GM12872 (cell line): ENCODE results near the gene CSMD2.

Experiments used
- CTCF ChIP-seq: IDR thresholded peaks from 3 replicates; pipeline ENCODE4 v1.5.1; 2011; ENCODE audit warnings: low read depth, mild to moderate bottlenecking, low read length, moderate library complexity; ENCODE audit not compliant: insufficient read depth

Gene CSMD2

GRCh38 chr1:33874636-33875035 lies 290.4 kb downstream of the CSMD2 start:
- no peak for TF ChIP-seq CTCF

DNA sequence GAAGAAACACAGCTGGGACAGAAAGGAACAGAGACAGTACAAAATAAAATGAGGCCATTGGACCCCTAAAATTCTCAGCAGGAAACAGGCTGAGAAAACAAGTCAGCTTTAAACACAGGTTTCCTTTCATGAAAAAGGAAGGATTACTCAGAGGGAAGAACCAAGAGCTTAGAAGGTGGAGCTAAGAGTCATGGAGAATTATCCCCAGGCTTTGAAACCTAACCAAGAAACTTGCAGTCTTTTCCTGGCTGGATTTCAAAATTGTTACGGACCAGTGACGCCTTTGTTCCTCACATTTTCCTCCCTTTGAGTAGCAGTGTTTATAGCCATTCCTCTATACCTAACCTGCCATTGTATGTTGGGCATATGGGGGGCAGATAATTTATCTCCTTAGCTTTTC lies 292.3 kb downstream of the CSMD2 start:
- TF ChIP-seq CTCF, result no peak

DNA sequence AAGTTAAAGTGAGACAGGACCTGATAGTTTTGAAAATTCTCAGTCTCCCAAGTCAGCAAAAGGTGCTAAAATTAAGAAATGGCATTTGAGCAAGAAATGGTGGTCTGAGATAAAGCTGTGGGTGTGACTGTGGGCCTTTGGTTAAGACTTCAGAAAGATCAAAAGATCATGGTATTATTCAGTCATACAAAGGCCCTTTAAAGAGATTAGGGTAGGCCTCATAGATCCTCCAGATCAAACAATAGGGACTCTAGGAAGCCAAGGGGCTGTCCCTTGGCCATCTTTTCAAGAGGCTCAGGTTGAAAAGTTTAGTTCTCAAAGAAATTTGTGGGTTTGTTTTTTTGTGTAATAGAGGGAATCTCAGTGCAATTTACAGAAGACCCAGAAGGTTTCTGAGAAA lies 292.8 kb downstream of the CSMD2 start:
- no peak for TF ChIP-seq CTCF

- no peak for TF ChIP-seq CTCF
Observed at GRCh38 chr1:33867684-33868083, 297.3 kb downstream of the CSMD2 start.

GRCh38 chr1:33866281-33866680 lies 298.7 kb downstream of the CSMD2 start:
- no peak for TF ChIP-seq CTCF

DNA sequence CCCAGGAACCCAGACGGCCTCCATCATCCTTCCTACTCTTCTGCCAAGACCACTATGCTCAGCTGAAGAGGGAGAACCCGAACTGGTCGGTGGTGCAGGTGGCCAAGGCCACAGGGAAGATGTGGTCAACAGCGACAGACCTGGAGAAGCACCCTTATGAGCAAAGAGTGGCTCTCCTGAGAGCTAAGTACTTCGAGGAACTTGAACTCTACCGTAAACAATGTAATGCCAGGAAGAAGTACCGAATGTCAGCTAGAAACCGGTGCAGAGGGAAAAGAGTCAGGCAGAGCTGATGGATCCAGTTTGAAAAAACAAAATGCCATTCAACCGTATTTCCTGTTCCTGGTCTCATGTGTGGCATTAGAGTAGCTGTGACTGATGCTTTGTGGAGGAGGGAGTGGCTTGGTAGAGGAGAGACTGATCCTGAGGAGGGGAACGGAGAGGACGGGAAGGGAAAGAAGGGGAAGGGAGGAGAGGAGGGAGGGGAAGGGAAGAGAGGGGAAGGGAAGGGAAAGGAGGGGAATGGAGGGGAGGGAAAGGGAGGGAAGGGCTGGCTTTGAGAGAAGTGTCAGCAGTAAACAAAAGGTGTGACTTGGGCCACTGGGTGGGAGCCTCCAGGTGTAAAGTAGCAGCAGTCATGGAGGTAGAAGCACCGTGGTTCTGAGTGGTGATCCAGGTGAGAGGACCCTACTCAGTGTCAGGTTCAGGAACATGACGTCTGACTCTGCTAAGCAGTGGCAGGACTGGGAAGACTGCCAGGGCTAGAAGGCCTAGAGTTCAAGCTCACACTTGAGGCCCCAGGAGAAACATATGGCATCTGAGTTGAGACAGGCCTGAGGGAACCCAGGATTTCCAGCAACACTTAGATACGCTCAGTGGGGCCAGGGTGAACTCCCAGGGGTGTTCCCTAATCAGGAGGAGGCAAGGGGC lies 300.3 kb downstream of the CSMD2 start:
- TF ChIP-seq CTCF, result no peak

DNA sequence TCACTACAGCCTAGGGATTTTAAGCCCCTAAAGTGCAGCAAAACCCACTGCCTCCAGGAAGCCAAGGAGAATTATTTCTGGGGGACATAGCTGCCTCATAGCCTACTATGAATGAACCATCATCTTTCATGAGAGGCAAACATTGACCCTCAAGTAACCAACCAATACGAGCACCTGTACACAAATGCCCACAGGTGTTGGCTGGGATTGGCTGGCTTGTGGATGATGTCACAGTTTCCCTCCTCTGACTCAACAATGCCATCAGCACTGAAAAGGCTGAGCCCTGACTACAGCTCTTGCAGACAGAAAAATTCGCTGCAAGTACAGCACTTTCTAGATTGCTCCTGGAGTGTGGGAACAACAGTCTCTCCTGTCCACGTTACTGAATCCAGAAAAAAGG lies 301.3 kb downstream of the CSMD2 start, which contains the start of gene HMGB4:
HMGB4 (plus strand) TSS at position 301 of the 400 bp plus-strand sequence. CDS start 113 bp downstream, outside the sequence.
- TF ChIP-seq CTCF, result no peak
